GM12878 (cell line): ENCODE data around the gene SLC35D2. TPM values are rescaled to one million over a fixed set of nuclear protein-coding genes. Genes with fewer than 3 reads are reported as not detected.

Source experiments
- CUX1 ChIP-seq: IDR thresholded peaks from 2 replicates; pipeline ENCODE4 v1.6.1; 2012; ENCODE audit warnings: improper control_type of control experiment, low read depth, low read length; ENCODE audit not compliant: insufficient replicate concordance
- KLF5 ChIP-seq: fragments of 450-650 bp; IDR thresholded peaks from 2 replicates; pipeline ENCODE4 v1.6.1; 2014; ENCODE audit warnings: mild to moderate bottlenecking; ENCODE audit not compliant: partially characterized antibody
- NR2C2 ChIP-seq: IDR thresholded peaks from 2 replicates; pipeline ENCODE4 v1.6.1; 2011; ENCODE audit warnings: borderline replicate concordance, low read depth; ENCODE audit not compliant: control insufficient read depth, insufficient read length
- POLR2AphosphoS5 ChIP-seq: IDR thresholded peaks from 2 replicates; pipeline ENCODE4 v1.6.1; 2011; ENCODE audit warnings: mild to moderate bottlenecking, low read length, inconsistent platforms
- SMAD5 ChIP-seq: IDR thresholded peaks from 2 replicates; pipeline ENCODE4 v1.6.1; 2016; ENCODE audit warnings: antibody characterized with exemption, low read depth
- TAF1 ChIP-seq: IDR thresholded peaks from 2 replicates; pipeline ENCODE4 v1.6.1; 2011; ENCODE audit warnings: mild to moderate bottlenecking, low read depth, low read length, borderline replicate concordance
- ZNF384 ChIP-seq: IDR thresholded peaks from 2 replicates; pipeline ENCODE4 v1.6.1; 2012; ENCODE audit warnings: low read depth, mild to moderate bottlenecking, low read length, improper control_type of control experiment, borderline replicate concordance
- polyA plus RNA-seq, 11 experiments: library from polyadenylated mRNA; depleted of rRNA in 4 of 11; unstranded in 6 of 11; stranded (reverse) in 5 of 11; fragments of >200 nt; fragmentation: Nextera tagmentation in 4 of 11; fragmentation: Illumina TruSeq in 1 of 11; extraction: Ambion mirVana in 4 of 11; extraction: Trizol in 1 of 11; gene quantifications; 1 replicate in 1 of 11; 2 replicates in 10 of 11; pipeline versions ENCODE4 v1.2.1 to v1.2.3, GENCODE V29; 2011 to 2016; ENCODE audit warnings: inconsistent platforms in 2 of 11, missing spikeins in 2 of 11, low read depth in 1 of 11
- total RNA-seq, 4 experiments: library from RNA; depleted of rRNA in 3 of 4; stranded (reverse); fragments of >200 nt in 3 of 4; fragmentation: Illumina TruSeq in 1 of 4; extraction: Trizol in 1 of 4; gene quantifications; 2 replicates each; pipeline versions ENCODE4 v1.2.1 to v1.2.3, GENCODE V29; 2013 to 2021

SLC35D2 gene
- total and polyA plus RNA-seq, 10 of the 15 experiments (the other 5 are each of a cell fraction or from before 2014, with no cell fraction given): 0.64 to 6.3 (median 3.5) TPM

- TF ChIP-seq CUX1: no peak
- no peak for TF ChIP-seq KLF5
- no peak for TF ChIP-seq POLR2AphosphoS5
- no peak for TF ChIP-seq NR2C2
- no peak for TF ChIP-seq TAF1
- no peak for TF ChIP-seq SMAD5
- 0 out of 2 replicates have a peak, but pooled peaks have one; percentile 21 for TF ChIP-seq ZNF384
Observed at GRCh38 chr9:96383165-96383942, at the start of gene SLC35D2 (continued).
